CD4-positive, alpha-beta T cell treated with Interleukin-4 for 1 hour (primary cell): Measurements from ENCODE around the gene ESR2.
"Not testable (repeated sequence)": the region's sequence is repeated elsewhere in the genome, so short reads cannot be mapped to it uniquely, and the experiment has no call there.

Experiments
- DNase-seq, 2 donors: peaks; one replicate each; pipeline ENCODE4 v3.0.0-alpha.2; 2020 to 2022

ESR2 gene

GRCh38 chr14:64123241-64123822 lies 170.8 kb downstream of the ESR2 start:
- DNase-seq, result no peak

GRCh38 chr14:64119980-64120379 lies 174.2 kb downstream of the ESR2 start:
- DNase-seq, result no peak

DNA sequence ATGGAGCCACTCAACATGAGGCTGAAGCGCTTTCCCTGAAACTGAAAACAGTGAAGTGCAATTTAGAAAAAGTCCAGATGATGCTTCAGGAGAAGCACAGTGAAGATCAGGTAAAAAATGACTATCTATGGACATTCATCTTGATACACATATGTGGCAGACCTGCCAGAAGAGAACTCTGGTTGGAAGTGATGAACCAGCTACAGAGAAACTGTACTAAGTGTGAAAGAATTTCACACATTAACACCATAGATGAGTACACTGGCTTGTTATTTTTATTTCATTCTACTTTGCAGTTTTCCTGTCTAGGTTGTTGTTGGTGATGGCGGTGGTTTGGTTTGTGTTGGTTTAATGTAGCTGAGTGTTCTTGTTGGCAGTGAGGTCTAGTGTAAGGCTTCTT lies 174.7 kb downstream of the ESR2 start:
- no peak for DNase-seq

DNA sequence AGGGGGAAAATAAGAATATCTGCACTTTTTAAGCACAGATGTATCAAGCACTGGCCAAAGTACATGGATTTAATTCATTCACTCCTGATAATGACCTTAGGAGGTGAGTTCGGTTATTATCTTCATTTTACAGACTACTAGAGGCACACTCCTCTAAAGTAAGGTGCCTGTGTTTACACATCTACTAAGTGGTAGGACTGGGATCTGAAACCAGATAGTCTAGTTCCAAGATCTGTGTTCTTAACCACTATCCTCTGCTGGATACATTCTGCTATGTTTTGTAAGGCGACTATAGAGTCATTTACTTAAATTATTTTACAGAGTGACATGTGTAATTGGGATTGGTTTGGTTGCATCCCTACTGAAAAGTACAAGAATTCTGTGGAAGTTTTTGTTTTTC lies 175.3 kb downstream of the ESR2 start:
- DNase-seq, result no peak

DNA sequence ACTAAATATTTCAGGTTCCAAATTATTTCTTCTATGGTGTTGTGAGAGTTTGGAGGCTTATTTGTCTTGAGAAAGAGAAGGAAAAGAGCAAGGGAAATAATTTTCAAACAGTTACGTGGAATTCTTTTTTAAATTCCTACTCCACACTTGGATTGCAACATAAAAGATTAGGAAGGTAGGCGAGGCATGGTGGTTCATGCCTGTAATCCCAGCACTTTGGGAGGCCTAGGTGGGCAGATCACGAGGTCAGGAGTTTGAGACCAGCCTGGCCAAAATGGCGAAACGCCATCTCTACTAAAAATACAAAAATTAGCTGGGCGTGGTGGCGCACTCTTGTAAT lies 175.8 kb downstream of the ESR2 start:
- not testable (repeated sequence) for DNase-seq

DNA sequence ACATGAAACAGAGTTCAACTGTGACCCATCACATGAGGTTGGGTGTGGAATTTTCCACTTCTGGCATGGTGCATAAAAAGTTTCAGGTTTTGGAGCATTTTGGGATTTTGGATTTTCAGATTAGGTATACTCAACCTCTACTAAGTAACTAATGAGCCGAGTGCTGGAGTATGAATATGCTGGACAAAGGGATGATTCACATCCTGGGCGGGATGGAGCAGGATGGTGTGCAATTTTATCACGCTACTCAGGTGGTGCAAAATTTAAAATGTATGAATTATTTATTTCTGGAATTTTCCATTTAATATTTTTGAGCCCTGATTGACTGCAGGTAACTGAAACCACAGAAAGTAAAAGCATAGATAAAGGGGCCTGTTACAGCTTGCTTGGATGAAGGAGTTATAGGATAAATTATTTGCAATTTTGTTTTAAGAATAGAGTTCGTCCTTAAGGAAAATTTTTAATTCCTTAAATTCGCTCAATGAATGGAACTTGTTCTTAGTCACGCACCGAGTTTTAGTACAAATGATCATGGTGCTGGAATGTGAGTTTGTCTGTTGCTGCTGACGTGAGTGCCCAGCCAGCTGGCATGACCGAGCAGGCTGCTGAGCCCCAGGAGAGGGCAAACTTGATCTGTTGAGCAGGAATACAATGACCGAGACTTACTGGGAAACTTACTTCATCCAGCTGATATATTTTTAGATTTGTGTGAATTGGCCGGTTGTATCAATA lies 176.3 kb downstream of the ESR2 start:
- no peak for DNase-seq

- DNase-seq, result no peak
Measured at GRCh38 chr14:64115401-64115800, 178.8 kb downstream of the ESR2 start.

GRCh38 chr14:64114796-64115195 lies 179.4 kb downstream of the ESR2 start:
- DNase-seq, result no peak

DNA sequence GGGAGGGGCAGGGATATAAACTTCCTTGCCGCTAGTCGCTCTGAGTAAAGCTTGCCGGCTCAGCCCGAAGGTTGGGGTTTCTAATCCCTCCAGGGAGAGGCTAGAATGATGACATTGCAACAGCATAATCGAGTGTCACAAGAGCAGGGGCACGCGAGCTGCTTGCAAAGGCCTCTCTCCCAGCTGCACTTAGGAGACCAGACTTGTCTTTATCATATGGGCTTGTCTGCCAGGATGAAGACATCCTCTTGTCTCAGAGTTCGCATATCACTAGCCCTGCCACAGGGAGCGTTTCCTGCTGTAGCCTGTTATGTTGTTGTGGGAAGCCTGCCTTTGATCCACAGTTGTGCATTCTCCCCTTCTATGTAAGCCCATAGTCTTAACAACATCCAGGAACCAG lies 180.0 kb downstream of the ESR2 start:
- DNase-seq, result no peak

- no peak for DNase-seq
Measured at GRCh38 chr14:64112867-64113678, 181.1 kb downstream of the ESR2 start.

DNA sequence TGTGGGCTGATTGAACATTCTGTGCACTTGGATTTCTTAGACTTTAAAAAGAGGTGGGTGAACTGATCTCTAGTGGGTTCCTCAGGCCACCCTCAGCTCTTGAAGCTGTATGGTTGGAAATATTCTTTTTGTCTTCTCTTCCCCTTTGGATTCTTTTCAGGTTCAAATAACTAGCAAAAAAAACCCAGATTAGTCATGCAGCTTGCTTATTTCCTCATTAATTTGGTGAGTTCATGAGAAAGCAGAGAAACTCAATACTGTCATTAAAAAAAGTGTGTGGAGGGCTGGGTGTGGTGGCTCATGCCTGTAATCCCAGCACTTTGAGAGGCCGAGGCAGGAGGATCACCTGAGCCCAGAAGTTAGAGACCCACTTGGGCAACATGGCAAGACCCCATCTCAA lies 183.4 kb downstream of the ESR2 start:
- DNase-seq, result no peak

GRCh38 chr14:64109819-64110554 lies 184.2 kb downstream of the ESR2 start:
- DNase-seq, result no peak

- no peak for DNase-seq
Measured at GRCh38 chr14:64107438-64107837, 186.7 kb downstream of the ESR2 start.

DNA sequence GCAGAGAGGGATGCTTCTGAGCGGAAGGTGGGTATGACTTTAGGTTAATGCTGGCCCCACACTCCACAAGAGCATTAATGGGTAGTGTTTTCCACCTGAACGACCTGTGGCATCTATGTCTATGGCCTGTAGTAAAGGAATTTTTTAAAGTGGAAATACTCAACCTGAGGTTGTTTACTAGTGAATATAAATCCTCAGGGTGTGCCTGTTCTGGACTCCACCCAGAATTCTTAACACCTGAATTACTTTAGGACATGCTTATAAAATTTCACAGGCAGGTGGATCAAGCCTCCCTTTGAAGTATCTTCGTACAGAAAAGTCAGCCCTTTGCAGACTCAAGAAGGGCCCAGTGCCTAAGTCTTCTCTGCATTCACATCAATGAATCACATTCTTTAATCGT lies 196.1 kb downstream of the ESR2 start:
- DNase-seq, result no peak

DNA sequence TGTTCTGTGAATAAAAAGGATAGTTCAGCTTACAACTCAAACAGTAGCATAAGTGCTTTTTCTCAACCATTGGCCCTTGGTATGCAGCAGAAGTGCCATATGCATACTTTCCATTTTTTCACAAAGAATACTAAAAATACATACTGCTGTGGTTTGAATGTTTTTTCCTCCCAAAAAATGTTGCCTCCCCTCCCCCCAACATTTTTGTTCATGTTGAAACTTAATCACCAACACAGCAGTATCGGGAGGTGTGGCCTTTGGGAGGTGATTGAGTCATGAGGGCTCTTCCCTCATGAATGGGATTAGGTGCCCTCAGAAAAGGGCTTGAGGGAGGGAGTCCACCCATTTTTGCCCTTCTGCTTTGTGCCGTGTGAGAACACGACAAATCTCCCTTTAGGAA lies 198.6 kb downstream of the ESR2 start:
- no peak for DNase-seq

GRCh38 chr14:64092940-64093339 lies 201.2 kb downstream of the ESR2 start:
- DNase-seq, result no peak

DNA sequence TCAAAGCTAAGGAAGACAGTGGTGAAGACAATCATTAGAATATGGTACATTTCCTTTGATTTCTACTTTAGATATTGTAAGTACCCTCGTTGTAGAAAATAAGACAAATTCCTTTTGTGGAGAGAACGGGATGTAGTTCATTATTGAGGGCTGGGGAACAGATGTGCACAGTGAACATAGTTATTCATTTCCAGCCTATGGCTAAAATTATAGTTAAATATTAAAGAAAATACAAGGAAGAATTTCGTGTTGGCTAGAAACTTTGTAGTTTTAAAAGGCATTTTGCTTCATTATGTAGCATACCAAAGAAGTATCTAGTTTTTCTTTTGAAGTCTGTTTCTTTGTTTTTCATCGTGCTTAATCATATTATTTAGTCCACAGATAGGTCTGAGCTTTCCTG lies 201.8 kb downstream of the ESR2 start:
- DNase-seq, result no peak

DNA sequence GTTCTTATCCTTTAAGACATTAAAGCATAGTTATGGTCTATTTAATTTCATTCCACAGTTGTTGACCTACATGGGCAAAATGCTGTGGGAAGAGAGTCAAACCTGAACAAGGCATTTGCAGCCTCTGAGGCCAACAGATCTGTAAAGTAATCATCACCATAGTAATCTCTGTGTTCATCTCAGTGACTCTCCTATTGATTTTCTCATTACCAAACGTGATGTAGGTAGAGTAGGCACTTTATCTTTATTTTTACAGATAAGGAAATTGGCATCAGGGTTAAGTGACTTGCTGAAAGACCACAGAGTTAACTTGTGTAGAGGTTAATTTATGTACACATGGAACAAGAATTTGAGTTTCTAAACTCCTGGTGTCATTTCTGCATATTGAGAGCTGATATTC lies 203.0 kb downstream of the ESR2 start:
- no peak for DNase-seq

GRCh38 chr14:64089920-64090319 lies 204.3 kb downstream of the ESR2 start:
- DNase-seq, result no peak

- no peak for DNase-seq
Measured at GRCh38 chr14:64088647-64088964, 205.6 kb downstream of the ESR2 start.

DNA sequence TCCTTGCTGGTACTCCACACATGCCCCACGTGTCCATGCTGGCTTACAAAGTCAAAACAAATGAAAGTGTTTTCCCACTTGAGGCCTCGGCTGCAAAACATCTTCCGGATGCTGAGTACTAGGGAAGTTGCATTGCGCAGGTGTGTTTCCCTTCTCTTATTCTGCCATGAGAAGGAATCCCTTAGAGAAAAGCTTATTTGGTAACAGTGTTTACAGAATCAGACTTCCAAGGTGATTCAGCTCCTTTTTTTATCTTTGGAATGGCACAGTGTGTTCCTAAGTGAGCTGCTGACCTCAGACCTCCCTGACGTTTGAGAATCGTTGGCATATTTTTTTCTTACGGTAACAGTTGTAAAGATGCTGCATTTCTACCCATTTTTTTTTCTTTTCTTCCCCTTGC lies 211.3 kb downstream of the ESR2 start:
- DNase-seq, result no peak

GRCh38 chr14:64081174-64081746 lies 212.9 kb downstream of the ESR2 start:
- no peak for DNase-seq

- no peak for DNase-seq
Measured at GRCh38 chr14:64080452-64080851, 213.7 kb downstream of the ESR2 start.
